ENCODE results near the gene SH3BGRL3.
A peak's percentile ranks its signal among the peaks of the same experiment; 100 is the strongest.
"Not testable (repeated sequence)": the region's sequence is repeated elsewhere in the genome, so short reads cannot be mapped to it uniquely, and the experiment has no call there.

The SH3BGRL3 gene

GRCh38 chr1:26286064-26286416, 6.2 kb downstream of the SH3BGRL3 start:
- TF ChIP-seq TAF1 (IDR thresholded peaks at IDR 0.05; ENCODE audit: borderline replicate concordance, low read depth, low read length): no peak
- no peak for TF ChIP-seq POLR2A (IDR thresholded peaks at IDR 0.05; ENCODE audit: low read depth, low read length)
- no peak for TF ChIP-seq POLR2AphosphoS5 (IDR thresholded peaks at IDR 0.05; ENCODE audit: low read depth, low read length)
- no peak for DNase-seq (ENCODE audit: insufficient read length)
- no peak for FAIRE-seq

DNA sequence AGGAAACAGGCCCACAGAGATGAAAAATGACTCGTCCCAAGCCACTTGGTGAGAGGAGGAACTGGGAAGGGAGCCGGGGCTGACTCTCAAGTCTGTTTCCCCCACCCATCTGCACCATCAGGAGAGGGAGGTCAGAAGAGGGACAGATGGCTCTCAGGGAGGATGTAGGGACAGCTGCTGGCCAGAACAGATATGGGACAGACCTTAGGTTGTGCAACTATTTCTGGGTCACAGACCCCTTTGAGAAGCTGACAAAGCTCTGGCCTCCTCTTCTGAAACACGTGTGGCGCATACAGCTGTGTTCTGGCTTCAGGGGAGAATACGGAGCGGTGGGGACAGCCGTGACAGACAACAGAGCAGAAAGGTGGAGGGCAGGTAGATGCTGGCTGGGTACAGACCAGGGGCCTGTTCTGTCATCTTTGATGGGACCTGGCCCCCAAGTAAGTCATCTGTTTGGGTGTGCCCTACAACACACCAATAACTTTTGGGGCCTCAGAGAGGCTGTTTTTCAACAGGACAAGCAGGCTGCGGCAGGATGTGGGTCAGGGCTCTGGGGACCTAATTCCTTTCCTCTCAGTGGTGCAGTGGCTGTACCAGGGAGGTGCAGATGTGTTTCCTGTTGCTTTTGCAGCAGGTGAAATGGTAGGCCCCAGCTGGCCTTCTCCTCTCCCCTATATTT, 7.3 kb downstream of the SH3BGRL3 start:
- DNase-seq (ENCODE audit: insufficient read length): peak; percentile 71
- peak; percentile 82 for FAIRE-seq
- TF ChIP-seq POLR2AphosphoS5 (IDR thresholded peaks at IDR 0.05; ENCODE audit: low read depth, low read length): no peak
- TF ChIP-seq POLR2A (IDR thresholded peaks at IDR 0.05; ENCODE audit: low read depth, low read length): 0 out of 2 replicates have a peak, but pooled peaks have one; percentile 57
- TF ChIP-seq TAF1 (IDR thresholded peaks at IDR 0.05; ENCODE audit: borderline replicate concordance, low read depth, low read length): no peak

DNA sequence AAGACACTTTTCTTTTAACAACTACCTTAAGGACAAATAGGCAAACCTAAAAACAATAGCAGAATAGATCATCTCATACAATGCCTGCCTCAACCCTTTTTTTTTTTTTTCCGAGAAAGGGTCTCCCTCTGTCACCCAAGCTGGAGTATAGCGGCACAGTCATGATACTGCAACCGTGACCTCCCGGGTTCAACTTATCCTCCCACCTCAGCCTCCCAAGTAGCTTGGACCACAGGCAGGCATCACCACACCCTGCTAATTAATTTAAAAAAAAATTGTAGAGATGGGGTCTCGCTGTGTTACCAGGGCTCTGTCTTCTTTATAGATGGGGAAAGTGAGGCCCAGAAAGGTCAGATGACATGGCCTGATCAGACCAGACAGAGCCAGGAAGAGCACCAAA, 7.9 kb downstream of the SH3BGRL3 start:
- TF ChIP-seq TAF1 (IDR thresholded peaks at IDR 0.05; ENCODE audit: borderline replicate concordance, low read depth, low read length) (no peak), POLR2A (IDR thresholded peaks at IDR 0.05; ENCODE audit: low read depth, low read length) (no peak), POLR2AphosphoS5 (IDR thresholded peaks at IDR 0.05; ENCODE audit: low read depth, low read length) (no peak)
- FAIRE-seq (no peak), DNase-seq (ENCODE audit: insufficient read length) (no peak)

DNA sequence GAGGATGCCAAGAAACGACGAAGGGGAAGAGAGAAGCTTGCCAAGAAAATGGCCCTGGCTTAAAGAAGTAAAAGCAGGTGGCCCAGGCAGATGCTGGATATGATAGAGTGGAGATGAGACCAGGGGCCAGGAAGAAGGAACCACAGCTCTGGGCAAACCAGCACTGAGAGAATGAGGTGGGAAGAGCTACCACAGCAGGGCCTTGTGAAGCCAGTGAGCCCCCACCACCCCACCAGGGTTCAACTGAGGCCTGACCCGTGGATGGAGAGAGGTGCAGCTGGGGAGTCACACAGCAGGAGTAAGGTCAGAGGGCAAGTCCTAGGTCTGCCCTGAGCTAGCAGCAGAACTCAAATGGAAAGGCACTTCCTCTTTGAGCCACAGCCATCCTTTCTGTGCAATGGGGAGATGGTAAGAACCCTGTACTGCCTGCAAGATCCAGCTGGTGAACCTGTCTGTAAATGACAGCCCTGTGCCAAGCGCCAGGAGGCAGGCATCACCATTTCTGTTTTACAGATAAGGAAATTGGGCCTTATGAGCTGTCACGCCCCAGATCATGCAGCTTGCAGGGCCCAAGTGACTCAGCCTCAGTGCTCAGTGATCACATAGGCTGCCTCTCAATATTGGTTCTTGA, 8.5 kb downstream of the SH3BGRL3 start:
- no peak for DNase-seq (ENCODE audit: insufficient read length)
- TF ChIP-seq POLR2AphosphoS5 (IDR thresholded peaks at IDR 0.05; ENCODE audit: low read depth, low read length) (0 out of 2 replicates have a peak, but pooled peaks have one; percentile 18), POLR2A (IDR thresholded peaks at IDR 0.05; ENCODE audit: low read depth, low read length) (no peak)
- FAIRE-seq: peak; percentile 90

GRCh38 chr1:26289158-26290059, 9.5 kb downstream of the SH3BGRL3 start:
- DNase-seq (ENCODE audit: insufficient read length): peak; percentile 85
- FAIRE-seq: peak; percentile 87
- TF ChIP-seq POLR2A (IDR thresholded peaks at IDR 0.05; ENCODE audit: low read depth, low read length) (peak; percentile 57; the same call in 1 of the 2 replicates), TAF1 (IDR thresholded peaks at IDR 0.05; ENCODE audit: borderline replicate concordance, low read depth, low read length) (peak; percentile 13; the same call in 1 of the 2 replicates), POLR2AphosphoS5 (IDR thresholded peaks at IDR 0.05; ENCODE audit: low read depth, low read length) (peak; percentile 25; the same call in 1 of the 2 replicates)

- TF ChIP-seq TAF1 (IDR thresholded peaks at IDR 0.05; ENCODE audit: borderline replicate concordance, low read depth, low read length) (no peak), POLR2AphosphoS5 (IDR thresholded peaks at IDR 0.05; ENCODE audit: low read depth, low read length) (no peak), POLR2A (IDR thresholded peaks at IDR 0.05; ENCODE audit: low read depth, low read length) (no peak)
- DNase-seq (ENCODE audit: insufficient read length): no peak
- FAIRE-seq: no peak
These were observed 10.4 kb downstream of the SH3BGRL3 start for GRCh38 chr1:26290122-26290881.

DNA sequence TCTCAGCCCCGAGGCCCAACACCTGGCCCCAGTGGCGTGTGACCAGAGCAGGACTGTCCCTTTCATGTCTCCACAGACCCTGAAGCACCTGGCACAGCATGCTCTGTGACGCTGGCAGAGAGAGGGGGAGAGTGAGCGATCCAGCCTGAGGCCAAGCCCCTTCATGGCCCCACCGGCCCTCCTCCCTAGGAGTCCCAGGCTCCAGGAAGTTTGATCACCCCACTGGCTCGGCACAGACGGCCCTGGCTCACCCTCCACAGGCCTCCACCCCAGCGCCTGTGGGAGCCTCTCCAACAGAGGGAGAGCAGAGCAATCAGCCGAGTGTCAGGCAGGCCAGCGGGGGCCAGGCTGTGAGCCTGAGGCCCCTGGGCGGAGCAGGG, 11.0 kb downstream of the SH3BGRL3 start:
- TF ChIP-seq POLR2AphosphoS5 (IDR thresholded peaks at IDR 0.05; ENCODE audit: low read depth, low read length) (no peak), POLR2A (IDR thresholded peaks at IDR 0.05; ENCODE audit: low read depth, low read length) (no peak), TAF1 (IDR thresholded peaks at IDR 0.05; ENCODE audit: borderline replicate concordance, low read depth, low read length) (no peak)
- FAIRE-seq: no peak
- no peak for DNase-seq (ENCODE audit: insufficient read length)

GRCh38 chr1:26291433-26291832, 11.5 kb downstream of the SH3BGRL3 start:
- TF ChIP-seq POLR2A (IDR thresholded peaks at IDR 0.05; ENCODE audit: low read depth, low read length) (no peak), POLR2AphosphoS5 (IDR thresholded peaks at IDR 0.05; ENCODE audit: low read depth, low read length) (no peak)
- no peak for DNase-seq (ENCODE audit: insufficient read length)

DNA sequence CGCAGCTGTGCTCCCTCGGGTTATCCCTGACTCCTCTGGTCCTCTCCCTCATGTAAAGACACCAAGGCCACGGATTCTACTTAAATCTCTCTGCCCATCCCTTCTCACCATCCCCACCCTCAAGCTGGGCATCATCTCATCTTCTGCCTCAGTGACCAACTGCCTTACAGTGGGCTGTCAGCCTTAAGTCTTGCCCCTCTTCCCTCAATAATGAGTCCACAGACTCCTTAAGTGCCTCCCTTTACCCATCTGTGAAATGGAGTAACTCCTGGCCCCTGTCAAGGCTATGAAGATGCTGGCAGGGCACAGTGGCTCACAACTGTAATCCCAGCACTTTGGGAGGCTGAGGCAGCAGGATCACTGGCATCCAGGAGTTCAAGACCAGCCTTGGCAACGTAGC, 12.1 kb downstream of the SH3BGRL3 start:
- TF ChIP-seq POLR2AphosphoS5 (IDR thresholded peaks at IDR 0.05; ENCODE audit: low read depth, low read length): no peak
- TF ChIP-seq POLR2A (IDR thresholded peaks at IDR 0.05; ENCODE audit: low read depth, low read length): no peak
- no peak for TF ChIP-seq TAF1 (IDR thresholded peaks at IDR 0.05; ENCODE audit: borderline replicate concordance, low read depth, low read length)
- no peak for FAIRE-seq
- no peak for DNase-seq (ENCODE audit: insufficient read length)

More at GRCh38 chr1:26291433-26291832, 11.5 kb downstream of the SH3BGRL3 start:
- FAIRE-seq: no peak

GRCh38 chr1:26292735-26293134, 12.8 kb downstream of the SH3BGRL3 start:
- not testable (repeated sequence) for DNase-seq (ENCODE audit: insufficient read length); FAIRE-seq

GRCh38 chr1:26293911-26294463, 14.1 kb downstream of the SH3BGRL3 start:
- TF ChIP-seq TAF1 (IDR thresholded peaks at IDR 0.05; ENCODE audit: borderline replicate concordance, low read depth, low read length) (no peak), POLR2A (IDR thresholded peaks at IDR 0.05; ENCODE audit: low read depth, low read length) (no peak), POLR2AphosphoS5 (IDR thresholded peaks at IDR 0.05; ENCODE audit: low read depth, low read length) (no peak)
- no peak for FAIRE-seq

More at GRCh38 chr1:26293911-26294463, 14.1 kb downstream of the SH3BGRL3 start:
- no peak for DNase-seq (ENCODE audit: insufficient read length)
